ENCODE measurements around the gene PDE3B.
"Not testable (repeated sequence)": the region's sequence is repeated elsewhere in the genome, so short reads cannot be mapped to it uniquely, and the experiment has no call there.

- TF ChIP-seq POLR2A (IDR thresholded peaks at IDR 0.05) = not testable (repeated sequence)
- TF ChIP-seq, protein P1, sequence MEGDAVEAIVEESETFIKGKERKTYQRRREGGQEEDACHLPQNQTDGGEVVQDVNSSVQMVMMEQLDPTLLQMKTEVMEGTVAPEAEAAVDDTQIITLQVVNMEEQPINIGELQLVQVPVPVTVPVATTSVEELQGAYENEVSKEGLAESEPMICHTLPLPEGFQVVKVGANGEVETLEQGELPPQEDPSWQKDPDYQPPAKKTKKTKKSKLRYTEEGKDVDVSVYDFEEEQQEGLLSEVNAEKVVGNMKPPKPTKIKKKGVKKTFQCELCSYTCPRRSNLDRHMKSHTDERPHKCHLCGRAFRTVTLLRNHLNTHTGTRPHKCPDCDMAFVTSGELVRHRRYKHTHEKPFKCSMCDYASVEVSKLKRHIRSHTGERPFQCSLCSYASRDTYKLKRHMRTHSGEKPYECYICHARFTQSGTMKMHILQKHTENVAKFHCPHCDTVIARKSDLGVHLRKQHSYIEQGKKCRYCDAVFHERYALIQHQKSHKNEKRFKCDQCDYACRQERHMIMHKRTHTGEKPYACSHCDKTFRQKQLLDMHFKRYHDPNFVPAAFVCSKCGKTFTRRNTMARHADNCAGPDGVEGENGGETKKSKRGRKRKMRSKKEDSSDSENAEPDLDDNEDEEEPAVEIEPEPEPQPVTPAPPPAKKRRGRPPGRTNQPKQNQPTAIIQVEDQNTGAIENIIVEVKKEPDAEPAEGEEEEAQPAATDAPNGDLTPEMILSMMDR (IDR thresholded peaks at IDR 0.05) = not testable (repeated sequence)
Observed at GRCh38 chr11:14695656-14696055, 52.1 kb downstream of the PDE3B start.
